GM21717 (cell line): Measurements from ENCODE around the gene AFF3.
"Not testable (repeated sequence)": the region's sequence is repeated elsewhere in the genome, so short reads cannot be mapped to it uniquely, and the experiment has no call there.

Experiments
- ATAC-seq: cut with Tn5 transposase; IDR thresholded peaks from one replicate; pipeline ENCODE4 v1.9.1; 2021; ENCODE audit warnings: mild to moderate bottlenecking, moderate library complexity; ENCODE audit not compliant: unreplicated experiment

Gene AFF3

DNA sequence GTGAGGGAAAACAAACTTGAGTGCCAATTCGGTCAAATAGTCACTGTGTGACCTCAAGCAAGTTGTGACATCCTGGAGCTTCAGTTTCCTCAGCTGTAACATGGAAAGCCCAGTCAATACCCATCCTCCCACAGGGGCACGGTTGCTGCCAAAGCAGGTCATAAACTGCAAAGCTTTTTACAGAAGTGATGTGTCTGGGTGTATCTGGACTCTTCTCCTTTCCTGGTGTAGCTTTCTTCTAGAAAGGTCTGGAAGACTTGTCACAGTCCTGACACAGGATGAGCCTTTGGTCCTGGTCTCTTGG is 4.2 kb upstream of the AFF3 start:
- ATAC-seq: no peak

DNA sequence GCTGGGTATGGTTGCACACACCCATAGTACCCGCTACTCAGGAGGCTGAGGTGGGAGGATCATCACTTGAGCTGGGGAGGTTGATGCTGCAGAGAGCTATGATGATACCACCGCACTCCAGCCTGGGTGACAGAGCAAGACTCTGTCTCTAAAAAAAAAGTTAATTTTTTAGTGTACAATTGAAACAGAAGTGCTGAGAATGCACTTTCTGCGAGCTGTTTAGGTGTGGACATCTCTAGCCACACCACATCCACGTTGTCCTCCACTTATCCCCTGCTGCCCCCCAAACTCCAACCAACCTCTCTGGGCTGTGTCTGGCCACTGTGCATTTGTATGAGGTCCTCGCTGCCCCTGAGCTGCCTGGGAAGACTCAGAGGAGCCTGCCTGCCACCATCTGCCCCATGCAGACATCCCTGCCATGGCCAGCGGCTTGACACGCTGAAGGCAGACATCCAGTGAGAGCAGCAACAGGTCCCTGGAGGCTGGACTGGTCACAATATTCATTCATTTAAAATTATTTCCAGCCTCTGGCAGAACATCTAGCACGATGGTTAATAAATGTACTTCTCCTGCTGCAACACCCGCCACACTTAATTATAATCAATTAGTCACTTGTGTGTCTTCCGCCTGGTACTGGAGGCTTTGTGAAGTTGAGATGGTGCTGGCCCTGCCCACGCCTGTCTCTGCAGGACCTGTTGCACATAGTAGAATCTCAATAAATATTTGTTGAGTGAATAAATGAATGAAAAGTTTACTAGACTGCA is 3.7 kb upstream of the AFF3 start:
- no peak for ATAC-seq

DNA sequence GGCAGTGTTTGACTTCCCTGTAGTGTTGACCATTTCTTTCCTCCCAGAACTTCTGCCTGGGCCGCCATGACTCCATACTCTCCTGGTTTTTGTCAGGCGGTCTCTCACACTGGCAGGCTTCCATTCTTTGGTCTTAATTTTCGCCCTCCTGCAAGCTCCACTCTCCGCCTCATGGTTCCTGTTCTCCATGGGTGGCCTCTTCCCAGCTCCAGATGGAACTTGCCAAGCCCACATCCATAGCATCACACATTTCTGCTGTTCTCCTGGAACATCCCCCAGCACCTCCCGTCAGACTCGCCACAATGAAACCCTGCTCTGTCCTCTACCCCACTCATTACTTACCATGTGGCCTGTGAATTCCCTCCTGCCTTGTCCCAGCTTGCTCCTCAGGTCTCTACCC is 896 bp upstream of the AFF3 start:
- ATAC-seq: no peak

DNA sequence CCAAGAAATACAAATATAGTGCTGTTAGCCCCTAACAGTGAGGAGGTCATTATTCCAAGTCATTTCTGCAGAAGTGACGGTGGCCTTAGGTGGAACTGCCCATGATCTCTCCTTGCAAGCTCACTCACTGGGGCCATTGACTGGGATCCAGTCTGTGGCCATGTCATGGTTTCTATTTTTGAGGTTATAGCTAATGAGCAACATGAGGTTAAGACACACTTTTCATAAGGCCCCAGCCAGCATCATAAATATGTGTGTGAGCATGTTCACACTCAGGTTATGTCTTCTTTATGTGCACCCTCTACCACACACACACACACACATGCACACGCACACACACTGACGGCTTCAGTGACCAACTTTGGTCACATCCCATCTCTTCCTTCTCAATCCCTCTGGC is 484 bp downstream of the AFF3 start:
- ATAC-seq: no peak

DNA sequence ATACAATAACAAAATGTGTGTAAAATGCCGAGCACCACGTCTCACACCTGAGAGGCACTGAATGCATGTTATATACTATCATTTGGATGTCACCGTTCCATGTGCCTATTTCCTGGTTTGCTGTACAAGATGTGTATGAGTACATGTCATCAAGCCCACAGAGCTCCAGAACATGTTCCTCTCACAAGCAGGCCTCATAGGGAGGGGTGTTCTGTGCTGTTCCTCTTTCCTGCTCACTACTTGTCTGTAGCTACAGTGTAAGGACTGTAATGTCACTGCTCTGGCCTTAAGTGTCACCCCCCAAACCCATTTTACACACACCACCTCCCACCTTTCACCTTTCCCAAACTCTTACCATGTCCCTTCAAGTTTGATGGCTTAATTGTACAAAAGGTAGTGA is 1.8 kb downstream of the AFF3 start:
- no peak for ATAC-seq

DNA sequence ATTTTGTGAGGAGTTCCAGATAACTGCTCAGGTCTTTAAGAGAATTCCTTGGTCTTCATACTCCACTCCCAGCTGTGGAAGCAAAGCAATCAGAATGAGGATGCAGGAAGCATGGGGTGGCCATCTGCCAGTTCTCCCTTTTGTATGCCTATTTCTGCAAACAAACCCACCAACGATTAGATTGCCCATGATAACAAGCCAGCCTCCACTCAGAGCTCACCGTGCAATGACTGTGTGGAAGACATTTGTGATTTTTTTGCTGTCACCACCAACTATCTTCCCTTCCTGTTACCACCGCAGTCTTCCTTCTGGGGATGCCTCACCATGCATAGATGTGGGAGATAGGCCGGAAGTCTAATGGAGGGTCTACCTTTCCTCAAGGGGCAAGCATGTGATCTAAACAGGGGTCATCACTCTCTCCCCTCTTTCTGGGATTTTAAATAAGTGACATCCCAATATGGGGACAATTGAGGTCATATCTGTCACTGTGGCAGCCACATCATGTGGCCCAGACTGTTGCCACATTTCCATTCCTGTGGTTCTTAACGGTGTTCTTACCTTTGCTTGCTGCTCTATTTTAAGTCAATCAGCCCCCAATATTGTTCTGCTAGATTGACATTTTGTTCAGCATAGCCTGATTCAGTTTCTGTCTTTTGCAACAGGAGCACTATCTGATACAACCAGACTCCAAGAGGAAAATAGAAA is 4.4 kb downstream of the AFF3 start:
- no peak for ATAC-seq

DNA sequence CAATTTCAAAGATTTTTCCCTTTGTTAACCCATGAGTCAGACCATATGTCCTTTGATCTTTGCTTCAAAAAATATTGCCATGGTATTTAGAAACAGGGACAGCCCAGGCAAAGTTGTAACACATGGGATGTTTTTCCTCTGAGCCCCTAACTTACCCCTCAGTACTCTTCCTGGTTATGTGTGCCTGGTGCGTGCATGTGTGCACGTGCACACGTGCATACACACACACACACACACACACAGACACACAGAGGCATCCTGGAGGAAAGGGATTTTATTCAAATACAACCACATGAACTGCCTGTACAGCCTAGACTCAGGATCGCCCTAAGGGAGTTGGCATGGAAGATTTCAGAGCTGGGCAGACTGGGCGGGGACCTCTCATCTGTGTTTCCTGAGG is 5.1 kb downstream of the AFF3 start:
- ATAC-seq: no peak

DNA sequence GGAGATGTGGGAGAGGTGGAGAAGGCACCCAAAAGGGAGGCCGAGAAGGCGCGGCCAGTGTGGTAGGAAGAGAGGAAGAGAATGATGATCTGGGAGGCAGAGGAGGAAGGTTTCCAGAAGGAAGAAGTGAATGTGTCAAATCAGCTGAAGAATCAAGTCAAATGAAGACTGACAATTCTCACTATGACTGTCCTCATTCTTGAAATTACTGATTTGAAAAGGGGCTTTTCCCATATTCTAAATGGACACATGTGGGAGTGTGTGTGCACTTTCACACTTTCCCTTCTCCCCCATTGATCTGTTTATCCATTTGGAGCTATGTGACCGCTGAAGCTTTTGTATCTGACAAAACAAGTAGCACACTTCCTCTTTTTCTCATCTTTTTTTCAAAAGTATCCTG is 6.1 kb downstream of the AFF3 start:
- ATAC-seq: no peak

DNA sequence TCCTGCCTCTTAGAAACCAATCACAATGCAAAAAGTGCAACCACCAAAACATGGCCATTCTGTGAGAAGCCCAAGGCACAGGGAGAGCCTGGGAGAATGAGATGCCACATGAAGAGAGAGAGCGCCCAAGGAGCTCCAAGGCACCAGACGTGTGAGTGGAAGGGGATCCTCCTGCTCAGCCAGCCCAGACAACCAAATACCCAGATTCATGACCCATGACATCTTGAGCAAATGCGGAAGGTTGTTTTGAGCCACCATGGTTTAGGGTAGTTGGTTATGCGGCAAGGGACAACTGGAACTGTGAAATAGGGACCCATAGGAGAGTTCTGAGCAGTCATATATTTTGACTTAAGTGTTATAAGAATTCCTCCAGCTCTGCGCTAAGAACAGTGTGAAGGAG is 7.0 kb downstream of the AFF3 start:
- ATAC-seq: no peak

DNA sequence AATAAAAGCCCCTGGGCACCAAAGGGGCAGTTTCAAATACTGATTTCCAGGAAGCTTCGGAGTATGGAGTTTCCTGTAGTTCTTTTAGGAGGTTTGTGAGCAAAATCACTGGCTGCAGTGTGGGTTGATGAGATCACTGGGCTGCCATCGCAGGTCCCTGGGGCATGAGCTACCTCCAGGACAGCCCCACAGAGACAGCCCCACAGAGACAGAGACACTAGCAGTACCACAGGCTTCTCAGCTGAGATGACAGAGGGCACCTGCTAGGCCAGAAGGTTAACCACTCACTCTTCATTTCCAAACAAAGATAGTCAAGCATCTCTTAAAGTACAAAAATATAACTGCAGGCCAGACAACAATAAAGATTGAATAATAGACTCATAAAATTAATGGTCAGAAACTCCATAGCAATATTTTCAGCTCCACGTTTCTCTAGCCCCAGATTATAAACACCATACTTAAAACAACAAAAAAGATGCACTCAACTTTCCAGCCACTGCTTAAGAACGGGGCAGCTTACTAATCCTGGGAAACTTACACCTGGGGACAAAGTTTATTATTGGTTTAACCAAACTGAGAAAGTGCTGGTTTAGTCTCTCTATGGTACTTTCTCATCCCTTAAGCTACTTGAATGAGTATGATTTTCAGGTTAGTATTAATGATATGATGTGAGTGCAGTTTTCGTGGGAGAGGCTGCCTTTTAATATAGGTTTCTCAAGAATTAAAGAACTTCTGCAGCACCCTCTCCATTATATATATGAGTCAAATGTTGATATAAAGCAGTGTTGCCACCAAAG is 11.6 kb downstream of the AFF3 start:
- no peak for ATAC-seq

DNA sequence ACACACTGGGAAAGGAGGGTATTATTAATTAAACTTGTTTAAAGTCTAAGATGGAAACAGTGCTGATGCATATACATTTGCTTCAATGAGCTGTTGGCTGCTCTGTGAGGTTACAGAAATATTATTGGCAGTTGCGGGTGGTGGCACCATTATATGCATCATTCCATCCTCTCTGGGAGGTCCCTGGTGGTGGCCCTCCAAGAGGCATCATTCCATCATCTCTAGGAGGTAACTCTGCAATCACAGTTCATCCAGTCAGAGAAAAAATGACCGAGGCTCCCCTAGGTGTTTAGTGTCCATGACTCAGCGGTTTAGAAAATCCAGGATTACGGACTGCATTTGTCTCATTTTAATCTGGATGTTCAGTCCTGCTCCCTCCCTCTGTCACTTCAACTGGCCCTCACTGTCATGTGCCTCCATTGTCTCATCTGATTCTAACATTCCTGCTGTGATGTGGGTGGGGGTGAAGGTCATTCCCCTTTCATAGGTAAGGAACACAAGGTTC is 15.4 kb downstream of the AFF3 start:
- ATAC-seq: no peak

DNA sequence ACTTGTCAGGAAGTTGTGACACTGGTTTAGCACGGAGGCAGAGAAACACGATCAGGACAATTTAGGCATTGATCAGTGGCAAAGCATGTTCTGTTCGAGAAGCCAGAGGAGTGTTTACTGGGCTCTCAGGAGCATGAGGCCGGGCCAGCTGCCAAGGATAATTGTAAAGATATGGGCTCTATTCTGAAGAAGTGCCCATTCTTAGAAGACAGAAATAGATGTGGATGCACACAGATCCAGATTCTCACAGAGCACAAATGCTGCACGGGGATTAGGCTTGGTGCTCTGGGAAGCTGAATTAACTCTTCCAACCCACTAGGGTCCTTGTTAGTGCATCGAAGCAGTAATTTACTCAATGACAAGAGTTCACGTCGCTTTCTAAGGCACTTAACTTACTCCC is 16.2 kb downstream of the AFF3 start:
- no peak for ATAC-seq

DNA sequence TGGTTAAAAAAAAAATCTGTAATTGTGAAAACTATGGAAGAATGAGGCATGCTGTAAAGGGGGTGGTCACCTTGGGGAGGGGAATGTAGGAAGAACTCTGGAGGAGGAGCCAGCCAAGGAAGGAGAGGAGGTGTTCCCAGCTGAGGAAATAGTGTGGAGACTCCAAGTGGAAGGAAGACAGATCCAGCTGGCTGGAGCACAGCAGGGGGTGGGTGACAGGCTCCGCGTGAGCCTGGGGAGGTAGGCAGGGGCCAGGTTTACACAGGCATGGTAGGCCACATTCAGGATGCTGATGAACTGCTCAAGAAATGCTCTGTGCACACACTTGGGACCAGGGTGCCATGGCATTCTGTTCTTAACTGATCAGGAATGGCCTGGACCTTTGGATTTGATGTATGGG is 16.8 kb downstream of the AFF3 start:
- no peak for ATAC-seq

DNA sequence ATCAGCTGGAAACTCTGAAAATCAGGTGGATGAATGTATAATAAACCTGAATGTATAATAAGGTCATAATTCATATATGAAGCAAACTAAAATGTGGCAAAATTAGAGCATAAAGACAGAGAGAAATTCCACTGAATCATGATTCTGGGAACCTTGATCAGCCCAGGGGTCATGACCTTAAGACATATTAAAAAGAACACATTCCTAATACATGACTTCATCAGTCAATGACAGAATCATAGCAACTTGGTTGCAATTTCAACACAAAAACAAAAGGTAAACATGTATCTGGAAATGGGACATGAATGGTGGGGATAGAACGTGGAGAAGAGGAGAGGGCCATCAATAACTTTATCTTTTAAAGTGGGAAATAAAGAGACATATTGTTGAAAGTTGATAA is 17.6 kb downstream of the AFF3 start:
- no peak for ATAC-seq

DNA sequence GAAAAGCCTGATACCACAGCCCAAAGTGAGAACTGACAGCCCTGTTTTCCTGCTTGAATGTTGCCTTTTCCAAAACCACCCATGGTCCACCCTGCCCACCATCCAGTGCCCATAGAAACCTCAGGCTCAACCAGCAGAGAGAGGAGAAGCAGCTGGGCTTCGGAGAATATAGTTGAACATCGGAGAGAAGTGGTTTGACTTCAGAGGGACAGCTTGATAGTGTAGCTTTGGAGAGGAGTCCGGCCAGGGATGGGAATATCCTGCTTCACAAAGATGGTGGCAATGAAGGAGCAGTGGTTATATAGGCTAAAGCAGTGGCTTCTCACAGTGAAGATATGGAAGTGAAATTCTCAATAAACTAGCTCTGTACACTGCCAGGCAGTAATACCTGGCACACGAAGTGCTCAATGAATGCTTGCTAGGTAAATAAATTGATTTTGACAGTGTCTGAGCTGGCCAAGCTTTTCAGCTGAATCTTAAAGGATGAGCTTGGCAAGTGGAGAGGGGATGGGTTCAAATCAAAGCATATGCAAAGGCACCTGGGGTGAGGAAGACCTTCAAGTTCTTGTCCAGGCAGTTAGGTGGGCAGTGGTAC is 21.2 kb downstream of the AFF3 start:
- no peak for ATAC-seq

DNA sequence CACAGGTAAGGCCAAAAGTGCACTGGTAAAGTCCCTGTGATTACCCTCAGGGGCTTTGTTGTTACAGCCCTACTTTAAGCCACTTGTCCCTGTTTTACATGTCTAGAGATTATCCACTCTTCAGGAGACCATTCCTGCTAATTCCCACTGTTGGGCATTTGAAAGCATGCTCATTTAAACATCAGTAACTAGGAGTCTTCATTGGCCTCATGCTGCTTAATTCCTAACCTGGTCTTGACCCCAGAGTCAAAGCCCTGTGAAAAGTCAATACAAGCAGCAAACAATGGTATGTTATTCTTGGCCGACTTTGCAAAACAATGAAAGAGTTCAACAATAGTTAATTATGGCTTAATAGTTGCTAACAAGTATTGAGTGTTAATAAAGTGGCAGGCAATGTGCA is 23.2 kb downstream of the AFF3 start:
- no peak for ATAC-seq

DNA sequence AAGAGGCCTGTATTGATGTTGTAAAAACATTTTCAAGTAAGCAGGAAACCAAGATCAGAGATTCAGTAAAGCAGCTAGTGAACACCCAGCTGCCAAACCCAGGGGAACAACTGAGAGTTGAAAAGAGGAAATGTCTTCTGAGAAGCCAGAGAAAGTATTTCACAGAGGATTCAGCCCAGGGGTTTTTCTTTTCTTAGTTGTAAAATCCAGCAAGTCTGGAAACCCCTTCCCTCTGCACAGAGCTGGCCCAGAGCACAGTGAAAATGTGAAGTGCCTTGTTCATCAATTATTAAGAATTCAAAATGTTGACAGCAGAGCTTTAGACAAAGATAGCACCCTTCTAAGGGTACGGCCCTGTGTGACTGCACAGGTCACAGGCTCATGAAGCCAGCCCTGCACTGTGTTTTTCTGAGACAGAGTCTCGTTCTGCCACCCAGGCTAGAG is 28.4 kb downstream of the AFF3 start:
- ATAC-seq: no peak

DNA sequence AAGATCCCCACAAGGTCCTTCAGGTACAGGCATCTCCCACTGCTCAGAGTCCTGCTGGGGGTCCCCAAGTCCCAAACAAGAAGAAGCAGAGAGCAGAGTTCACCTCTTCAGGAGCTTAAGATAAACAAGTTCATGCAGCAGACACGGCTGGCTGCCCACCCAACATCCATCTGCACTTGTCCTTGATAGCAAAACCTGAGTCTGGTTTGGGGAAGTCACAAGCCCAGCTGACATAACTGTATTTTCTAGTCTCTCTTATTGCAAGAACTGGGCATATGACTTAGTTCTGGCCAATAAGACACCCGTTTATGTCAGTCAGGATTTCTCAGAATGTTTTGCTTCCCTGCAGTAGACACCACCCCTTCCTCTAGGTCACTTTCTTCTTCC is 31.8 kb downstream of the AFF3 start:
- ATAC-seq: no peak

DNA sequence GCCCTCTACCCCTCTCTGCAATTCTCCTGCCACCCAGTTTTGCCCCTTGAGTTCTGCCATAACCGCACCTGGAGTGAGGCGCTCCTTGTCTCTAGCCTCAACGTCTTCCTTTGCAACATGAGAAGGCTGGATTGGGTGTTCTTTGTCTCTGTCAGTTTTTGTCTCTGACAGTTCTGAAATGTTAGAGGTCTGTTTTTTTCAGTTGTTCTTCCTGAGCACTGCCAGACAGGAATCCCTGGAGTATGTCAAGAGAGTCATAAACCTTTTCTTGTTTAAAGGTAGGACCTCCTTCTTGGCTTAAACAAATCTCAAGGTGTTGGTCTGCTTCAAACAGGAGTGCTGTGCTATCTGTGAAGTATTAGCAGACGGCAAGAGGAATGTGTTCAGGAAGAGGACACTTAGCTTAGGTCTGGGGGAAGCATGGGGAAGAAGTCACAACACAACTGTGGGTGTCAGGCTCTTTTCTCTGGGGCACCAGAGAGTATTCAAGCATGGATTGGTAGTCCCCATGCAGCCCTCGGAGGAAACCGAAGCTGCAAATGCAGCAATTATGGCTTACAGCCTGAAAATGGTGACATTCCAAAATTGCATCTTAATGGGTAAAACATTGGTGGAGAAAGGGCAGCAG is 32.3 kb downstream of the AFF3 start:
- ATAC-seq: no peak

DNA sequence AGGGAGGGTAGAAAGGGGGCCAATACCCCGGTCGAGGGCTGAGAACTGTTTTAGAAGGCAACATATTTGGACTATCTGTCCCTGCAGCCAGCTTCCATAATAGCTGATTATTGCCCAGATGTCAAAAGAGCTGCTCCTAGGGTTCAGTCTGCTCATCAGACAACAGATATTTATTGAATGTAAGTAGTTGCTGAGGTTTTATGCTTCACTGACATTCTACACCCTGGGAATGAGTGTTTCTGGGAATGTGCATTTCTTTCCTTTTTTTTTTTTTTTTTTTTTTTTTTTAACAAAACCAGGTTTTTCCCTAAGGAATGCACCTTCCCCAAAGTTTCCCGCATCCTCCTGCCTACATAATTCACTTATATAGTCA is 33.8 kb downstream of the AFF3 start:
- not testable (repeated sequence) for ATAC-seq
